RCC 7860 (cell line): ENCODE results near the gene AJUBA.
"Not testable (repeated sequence)": the region's sequence is repeated elsewhere in the genome, so short reads cannot be mapped to it uniquely, and the experiment has no call there.

Source experiments
- DNase-seq: peaks from one replicate; pipeline ENCODE4 v3.0.0-alpha.2; 2015; ENCODE audit warnings: low spot score
- FAIRE-seq: peaks from 2 replicates; lab custom pipeline; 2012; peaks lifted over from hg19 to GRCh38; lab: Jason Lieb, UNC

Gene AJUBA

DNA sequence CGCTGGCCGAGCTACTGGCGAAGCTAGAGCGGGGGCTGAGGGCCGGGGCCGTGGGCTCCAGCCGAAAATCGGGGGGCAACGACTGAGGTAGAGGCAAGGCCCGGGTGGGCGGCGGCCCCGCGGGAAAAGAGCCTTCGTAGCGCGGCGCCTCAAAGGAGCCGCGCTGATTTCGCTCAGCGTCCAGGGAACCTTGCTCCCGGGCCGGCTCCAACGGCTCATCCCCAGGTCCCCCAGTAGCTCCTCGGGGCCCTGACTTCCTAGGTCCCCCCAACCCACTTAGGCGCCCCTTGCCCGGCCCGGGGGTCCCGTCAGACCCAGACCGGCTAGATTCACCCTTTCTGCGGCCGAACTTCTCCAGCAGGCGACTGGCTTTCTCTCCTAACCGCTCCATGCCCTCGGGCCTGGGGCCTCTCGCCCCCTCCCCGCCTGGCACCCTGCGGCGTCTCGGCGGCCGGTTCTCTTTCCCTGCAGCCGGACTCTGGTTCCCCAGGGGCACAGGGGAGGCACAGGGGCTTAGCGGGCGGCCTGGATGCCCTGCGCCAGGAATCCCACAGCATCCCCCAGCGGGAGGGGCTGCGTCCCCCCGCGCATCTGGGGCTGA, 375 bp downstream of the AJUBA start:
- no peak for DNase-seq
- no peak for FAIRE-seq

DNA sequence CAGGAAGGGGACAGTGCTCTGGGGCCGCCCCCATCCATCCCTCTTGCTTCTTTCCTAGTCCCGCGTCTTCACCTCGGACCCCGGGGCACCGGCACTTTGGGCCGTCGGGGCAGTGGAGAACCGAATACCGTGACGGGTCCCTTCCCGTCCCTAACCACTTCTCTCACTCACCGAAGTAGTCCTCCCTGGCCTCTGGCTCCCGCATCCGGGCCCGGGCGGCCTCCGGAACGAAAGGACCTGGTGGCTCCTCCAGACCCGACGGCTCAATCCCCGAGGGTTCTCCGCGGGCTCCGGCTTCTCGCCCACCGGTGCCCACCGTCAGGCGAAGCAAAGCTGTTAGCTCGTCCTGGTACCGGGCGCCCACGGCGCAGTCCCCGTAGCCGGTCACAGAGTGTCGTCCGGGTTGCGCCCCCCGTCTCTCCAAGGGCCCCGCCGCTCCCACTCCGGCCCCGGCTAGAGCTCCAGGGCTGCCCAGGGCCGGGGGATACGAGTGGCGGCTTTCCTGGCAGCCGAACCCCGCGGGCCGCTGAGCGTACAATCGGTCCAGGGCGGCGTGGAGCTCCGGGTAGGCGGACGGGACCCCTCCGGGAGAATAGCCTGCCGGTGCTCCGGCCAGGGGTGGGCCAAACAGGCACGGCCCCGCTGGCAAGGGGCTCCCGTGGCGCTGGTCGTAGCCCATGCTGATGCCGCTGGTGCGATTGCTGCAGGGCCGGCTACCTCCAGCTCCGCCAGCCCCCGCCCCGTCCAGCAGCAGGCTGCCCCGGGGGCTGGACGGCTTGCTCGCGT, 1.1 kb downstream of the AJUBA start:
- no peak for FAIRE-seq
- no peak for DNase-seq

DNA sequence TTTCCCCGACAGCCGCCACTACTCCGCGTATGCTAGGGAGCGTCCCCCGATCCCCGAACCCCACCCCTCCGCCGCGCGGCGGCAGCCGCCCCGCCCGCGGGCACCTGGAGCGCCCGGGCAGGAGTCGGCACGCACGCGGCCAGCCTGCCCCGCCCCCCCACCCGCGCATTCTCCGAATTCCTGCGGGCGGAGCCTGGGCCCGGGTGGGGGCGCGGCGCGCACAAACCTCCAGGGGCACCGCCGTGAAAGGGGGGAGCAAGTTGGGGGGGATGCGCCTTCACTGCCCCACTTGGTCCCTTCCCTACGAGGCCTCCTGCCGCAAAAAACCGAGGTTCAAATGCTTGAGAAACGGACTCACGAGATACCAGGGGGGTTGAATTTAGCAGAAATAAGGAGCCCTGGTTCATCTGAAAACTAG, 1.7 kb downstream of the AJUBA start:
- no peak for FAIRE-seq
- peak; percentile 39 for DNase-seq

DNA sequence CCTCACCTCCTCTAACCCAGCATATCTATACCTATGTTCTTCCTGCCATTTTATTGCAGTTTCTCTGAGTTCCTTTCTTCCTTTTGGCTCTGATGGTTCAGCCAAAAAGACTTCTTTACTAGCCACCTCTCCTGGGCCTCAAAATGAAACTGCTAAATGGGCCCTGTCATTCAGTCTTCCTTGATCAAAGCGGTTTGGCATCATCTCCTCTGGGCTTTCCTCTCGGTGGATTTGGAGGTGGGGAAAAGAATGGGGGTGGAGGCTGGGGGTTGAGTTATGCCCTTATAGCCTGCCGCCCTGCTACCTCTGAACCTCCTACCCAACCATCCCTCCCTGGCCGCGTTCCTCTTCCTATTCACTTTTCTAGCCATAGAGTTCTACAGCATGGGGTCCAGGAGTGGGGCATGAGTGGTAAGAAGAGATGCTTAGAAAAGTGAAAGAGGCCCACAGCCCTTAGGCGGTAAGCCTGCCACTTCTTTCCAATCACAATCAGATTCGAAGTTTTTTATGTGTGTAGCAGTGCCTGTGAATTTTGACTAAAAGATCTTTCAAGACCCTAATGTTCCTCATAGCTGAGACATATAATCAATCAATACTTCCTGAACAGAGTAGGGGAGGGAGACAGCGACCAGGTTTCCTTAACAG, 2.5 kb downstream of the AJUBA start:
- peak; percentile 36 for DNase-seq
- no peak for FAIRE-seq

DNA sequence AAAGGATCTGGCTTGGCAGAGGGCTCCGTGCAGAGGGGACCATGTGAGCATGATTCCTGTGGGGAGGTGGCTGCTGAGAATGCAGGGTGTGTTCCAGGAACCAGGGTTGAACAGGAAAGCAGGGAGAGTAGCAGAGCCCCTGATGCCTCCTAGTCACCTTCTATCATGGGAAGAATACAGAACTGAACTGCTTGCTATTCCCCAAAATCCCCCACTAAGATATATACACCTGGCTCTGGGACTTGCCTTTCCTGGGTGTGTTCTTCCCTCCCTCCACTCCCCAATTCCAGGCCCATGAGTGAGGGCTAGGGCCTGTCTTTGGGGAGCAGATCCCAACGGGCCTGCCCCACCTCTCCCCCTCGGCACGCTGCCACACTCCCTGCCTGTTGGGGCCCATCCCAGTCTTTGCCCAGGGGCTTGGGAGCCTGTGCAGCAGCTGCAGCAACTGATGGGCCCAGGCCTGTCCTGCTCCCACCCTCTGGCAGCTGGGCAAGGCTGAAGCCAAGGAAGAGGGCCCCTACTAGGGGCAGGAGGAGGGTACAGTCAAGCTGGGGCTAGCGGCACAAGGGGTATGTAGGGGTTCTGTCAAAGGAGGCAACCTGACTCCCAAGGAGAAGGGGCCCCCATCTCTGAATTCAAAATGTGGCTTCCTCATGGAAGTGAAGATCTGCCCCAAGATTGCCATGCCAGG, 3.2 kb downstream of the AJUBA start:
- FAIRE-seq (no peak), DNase-seq (peak; percentile 14)

DNA sequence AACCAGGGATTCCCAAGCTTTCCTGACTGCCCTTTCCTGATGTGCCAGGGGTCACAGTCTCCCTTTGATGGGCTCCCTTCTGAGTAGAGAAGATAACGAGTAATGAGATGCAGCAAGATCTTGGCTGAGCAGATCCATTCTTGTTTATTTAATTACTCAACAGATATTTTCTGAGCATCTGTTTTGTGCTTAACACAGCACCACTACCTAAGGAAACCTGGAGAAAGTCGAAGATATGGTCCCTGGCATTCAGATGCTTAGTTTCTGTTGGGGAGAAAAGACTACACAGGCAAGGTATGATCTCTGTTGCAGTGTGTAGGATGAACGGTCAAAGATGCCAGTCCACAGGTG, 3.9 kb downstream of the AJUBA start:
- no peak for DNase-seq

DNA sequence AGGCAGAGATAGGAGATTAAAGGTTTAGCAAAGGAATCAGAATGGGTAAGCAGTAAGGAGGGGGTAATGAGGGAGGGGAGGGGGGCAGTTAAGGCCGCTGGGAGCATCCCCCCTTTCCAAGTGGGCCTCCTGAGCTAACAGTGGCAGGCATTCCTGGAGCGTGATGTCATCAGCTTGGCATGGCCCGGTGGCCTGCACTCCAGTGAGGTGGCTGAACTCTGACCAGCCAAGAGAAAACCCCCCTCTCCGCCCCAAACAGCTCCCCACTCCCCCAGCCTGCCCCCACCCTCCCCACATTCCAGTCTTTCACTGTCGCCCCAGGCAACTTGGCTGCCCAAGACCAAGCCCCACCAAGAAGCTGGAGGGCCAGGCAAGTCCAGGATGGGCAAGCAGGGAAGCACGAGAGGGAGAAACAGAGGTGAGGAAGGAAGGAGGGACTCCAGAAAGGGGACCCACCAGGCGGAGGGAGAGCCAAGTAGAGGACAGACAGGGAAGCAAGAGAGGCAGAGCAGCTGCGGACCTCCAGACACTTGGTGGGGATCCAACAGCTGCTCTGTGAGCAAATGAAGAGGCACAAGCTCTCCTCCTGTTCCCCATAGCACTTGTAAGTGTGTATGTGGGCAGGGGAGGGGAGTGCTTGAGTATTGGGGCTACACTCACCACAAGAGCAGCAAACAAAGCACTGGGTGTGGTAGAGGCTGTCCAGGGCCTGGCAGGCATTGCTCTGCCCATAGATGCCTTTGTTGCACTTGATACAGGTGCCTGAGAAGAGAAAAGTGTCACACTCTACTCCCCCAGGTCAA, 4.5 kb downstream of the AJUBA start:
- FAIRE-seq (no peak), DNase-seq (peak; percentile 86)

More for the DNA sequence above, 3.9 kb downstream of the AJUBA start:
- FAIRE-seq, result no peak

DNA sequence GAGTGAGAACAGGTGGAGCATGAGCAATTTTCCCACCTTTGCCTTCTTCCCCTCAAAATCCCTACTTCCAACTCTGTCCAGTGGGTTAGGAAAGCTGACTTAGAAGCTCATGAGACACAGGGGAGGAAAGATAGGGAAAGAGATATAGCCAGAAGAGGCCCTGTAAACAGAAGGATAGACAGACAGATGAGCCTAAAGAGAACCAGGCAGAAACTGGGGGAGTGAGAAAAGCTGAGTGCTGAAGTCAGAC, 5.0 kb downstream of the AJUBA start:
- DNase-seq (no peak), FAIRE-seq (no peak)

DNA sequence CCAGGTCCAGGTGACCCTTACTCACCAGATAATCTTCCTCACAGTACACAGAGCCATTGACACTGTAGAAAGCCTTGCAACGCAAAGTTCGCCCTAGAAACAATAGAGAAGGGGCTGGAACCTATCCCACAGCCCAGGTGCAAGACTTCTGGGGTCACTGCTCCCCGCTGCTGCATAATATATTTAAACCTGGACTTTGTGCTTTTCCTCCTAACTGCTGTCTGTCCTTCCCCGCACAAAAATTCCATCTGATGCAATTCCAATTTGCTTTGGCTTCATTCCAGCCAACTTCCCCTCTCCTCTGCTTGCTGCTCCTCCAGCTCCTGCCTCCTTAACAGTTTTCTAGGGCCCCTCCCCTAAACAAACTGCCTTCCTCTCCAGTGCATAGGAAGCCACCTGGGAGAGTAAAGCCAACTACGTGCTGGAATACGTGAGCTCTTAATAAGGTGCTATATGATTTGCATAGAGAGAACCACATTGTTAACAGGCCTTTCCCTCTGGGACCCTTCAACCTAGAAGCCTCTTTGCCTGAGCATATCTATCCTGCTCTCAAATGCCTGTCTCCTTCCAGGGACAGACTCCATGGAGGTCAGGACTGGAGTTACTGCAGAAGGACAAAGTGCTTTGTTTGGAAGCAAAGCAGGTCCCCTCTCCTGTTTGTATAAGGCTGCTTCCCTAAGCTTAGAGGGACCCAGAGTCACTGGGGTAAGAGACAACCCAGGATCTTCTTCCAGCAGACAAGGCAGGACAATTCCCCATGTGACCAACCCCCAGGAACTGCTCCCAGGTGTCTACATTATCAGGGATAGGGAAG, 5.5 kb downstream of the AJUBA start:
- no peak for FAIRE-seq
- DNase-seq, result peak; percentile 70

DNA sequence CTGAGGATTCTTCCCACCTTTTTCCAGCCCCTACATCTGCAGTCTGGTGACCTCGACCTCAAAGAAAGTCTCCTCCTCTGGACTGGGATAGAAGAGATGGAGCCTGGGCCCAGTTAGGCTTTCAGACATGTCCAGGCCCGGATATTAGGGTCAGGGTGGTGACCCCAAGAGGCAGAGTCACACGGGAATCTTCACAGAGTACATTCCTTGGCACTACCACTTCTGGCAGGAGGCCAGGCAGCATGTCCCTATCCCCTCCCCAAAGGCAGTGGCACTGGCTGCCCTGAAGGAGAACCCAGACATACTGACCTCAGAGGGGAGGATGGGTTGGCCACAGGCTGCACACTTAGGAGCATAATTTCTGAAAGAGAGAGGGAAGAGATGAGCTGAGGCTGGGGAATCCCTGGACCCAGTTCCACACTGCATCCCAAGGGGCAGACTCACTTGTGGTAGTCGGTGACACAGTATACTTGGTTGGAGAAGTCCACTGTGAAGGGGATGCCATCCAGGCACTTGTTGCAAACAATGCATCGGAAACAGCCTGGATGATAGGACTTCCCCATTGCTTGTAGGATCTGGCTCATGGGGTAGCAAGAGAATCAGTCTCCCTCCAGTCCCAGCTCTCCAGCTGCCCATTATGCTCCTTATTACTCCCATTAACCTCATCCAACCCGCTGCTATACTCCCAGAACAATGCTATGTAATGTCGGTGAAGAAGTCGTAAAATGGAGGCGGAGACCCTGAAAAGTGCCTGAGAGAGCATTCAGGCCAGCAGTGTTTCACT, 7.6 kb downstream of the AJUBA start:
- FAIRE-seq, result no peak
- peak; percentile 85 for DNase-seq

DNA sequence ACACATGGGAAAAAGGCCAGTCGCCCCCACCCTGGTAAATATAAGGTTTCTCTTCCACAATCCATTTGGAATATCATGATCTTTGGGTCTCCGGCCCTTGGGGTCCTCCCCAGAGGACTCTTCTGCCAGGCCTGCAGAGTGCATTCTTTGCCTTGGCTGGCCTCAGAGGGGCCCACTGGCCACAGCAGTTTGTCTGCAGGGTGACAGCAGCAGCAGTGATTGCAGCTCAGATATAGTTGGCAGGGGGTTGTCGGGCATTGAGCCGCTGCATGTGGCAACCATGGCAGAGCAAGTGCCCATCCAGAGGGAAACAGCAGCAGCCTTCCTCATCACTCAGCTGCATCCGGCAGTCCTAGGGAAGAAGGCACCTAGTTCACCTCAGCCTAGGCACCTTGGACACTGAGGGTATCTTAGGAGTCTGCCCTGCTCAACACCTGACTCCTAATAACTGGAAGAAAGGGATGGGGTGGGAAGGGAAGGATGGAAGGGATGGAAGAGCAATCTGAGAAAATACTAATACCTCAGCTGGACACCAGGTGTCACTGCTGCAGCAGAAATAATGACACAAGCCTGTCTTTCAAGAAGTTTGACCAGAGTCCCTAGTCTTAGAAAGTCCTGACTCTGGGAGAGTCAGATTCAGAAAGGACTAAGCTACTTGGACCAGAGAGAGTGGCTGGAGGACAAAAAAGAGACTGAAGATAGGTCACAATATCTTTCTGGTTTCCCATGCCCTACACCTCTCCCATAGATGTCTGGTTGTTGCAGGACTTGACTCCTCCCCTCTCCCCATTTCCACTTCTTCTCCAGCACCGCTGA, 8.9 kb downstream of the AJUBA start:
- DNase-seq, result peak; percentile 37
- no peak for FAIRE-seq

DNA sequence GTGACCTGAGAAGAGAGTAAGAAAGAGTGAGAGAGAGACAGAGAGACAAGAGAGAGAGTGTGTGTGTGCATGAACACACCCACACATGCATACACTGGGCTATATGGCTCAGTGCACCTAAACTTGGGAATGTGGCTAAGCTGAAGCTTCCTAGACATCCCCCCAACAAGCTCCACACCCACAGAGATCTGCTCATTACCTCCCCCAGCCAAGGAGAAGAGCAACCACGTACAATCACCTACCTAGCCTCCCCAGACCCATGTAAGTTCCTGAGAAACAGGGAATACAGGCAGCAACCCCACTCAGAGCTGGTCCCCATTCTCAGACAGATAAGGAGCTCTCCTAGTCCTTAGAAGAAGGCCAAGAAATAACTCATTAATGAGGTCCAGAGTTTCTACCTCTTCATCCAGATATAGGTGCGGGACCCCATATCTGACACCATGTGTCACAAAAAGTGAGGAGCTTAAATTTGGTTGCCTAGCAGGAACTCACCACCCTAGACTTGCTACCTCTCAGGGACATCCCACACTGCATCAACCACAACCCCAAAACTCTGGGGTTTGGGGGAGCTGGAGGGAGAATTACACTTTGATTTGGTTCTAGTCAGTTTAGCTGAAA, 9.9 kb downstream of the AJUBA start:
- no peak for DNase-seq
- no peak for FAIRE-seq

DNA sequence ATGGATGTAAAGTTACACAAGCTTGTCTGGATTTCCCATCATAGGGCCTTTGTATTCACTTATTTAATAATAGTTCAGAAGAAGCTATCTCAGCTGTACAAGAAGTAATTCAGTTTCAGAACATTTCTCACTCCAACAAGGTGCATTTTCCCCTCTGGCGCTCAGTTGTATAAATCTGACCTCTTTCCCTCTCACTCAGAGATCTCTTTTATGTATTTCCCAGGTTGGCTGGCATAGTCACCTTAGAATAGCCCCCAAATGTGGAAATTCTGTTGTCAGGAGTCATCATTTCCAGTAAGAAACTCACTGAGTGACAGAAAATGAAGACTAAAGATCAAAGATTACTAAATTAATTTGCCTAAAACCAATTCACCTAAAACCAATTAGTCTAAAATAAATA, 11.2 kb downstream of the AJUBA start:
- FAIRE-seq, result no peak
- DNase-seq, result no peak

DNA sequence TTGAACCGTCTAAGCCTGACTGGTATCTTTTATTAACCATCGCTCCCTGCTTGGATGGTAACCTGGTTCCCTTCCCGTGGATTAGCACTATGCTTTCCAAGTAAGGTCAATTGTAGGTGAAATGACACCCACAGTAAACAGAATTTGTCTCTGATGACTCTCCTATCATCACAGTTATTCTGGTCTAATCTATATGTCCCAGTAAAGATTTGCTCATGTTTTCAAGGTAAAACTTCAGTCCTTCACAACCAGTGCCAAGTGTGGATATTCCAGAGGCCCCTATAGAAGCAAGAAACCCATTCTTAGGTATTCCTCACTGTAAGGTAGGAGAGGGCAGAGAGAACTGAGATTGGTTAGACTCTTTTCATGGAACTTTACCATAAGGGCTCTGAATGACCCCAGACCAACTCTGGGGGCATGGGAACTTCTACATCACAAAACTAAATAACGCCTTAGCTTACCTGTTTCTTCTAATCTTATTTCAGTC, 15.5 kb downstream of the AJUBA start:
- FAIRE-seq (no peak), DNase-seq (no peak)

DNA sequence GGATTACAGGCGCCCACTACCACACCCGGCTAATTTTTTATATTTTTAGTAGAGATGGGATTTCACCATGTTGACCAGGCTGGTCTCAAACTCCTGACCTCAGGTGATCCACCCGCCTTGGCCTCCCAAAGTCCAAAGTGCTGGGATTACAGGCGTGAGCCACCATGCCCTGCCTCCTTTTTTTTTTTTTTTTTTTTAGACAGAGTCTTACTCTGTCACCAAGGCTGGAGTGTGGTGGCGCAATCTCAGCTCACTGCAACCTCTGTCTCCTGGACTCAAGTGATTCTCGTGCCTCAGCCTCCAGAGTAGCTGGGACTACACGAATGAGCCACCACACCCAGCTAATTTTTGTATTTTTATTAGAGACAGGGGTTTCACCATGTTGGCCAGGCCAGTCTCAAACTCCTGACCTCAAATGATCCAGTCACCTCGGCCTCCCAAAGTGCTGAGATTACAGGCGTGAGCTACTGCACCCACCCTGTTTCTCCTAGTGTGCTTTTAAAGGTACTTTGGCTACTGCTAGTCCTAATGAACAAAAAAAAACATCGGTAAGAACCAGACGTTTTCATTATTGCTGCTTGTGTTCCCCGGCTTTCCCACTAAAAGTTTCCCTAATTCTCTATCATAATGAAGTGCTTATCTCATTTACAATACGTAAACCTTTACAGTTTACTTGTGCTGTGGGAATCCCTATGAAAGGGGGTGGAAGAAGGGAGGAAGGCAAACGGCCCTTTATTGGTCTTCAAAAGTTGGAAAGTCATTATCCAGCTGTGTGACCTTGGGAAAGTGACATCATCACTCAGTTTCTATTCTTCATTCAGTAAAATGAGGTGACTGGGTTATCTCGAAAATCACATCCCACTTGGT, 16.2 kb downstream of the AJUBA start:
- FAIRE-seq, DNase-seq: not testable (repeated sequence)

DNA sequence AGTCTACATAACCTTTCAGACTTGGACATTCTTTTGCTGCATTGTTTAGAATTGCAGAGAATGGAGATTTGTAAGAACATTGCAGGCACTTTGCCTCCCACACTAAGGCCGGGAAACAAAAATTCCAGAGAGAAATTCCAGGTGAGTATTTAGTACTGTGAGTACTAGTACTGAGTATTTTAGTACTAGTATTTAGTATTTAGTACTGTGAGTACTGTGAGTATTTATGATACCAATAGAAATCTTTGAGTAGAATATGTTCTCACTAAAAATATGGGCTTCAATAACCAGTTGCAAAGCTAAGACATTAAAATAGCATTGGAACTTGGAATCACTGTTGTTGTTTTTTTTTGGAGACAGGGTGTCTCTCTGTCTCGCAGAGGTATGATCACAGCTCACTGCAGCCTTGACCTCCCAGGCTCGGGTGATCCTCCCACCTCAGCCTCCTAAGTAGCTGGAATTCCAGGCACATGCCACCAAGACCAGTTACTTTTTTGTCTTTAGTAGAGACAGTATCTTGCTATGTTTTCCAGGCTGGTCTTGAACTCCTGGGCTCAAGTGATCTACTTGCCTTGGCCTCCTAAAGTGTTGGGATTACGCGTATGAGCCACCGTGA, 20.2 kb downstream of the AJUBA start:
- FAIRE-seq (no peak), DNase-seq (no peak)
